Central memory CD4-positive, alpha-beta T cell (primary cell): ENCODE results near the gene LCE3B.

ENCODE experiments used
- DNase-seq: peaks from one replicate; pipeline ENCODE4 v3.0.0; 2022

The LCE3B gene

DNA sequence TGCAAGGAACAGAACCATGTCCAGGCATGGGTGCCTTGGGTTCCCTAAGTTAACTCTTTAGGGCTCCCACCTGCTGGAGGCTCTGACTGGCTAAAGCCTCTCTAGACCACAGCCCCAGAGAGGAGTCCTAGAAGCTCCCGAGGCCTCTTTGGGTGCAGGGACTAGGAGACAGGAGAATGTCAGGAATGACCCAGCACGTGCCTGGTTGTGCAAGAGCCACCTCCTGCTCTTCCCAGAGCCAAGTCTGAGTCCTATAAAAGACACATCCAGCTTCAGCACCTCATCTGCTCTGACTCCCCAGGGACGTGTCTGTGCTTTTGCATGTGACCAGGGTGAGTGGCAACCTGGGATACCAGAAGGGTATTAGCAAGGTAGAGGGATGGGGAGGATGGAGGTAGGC is 49.5 kb downstream of the LCE3B start, which contains the start of gene LCE2D:
LCE2D (plus strand) TSS at position 283 of the 400 bp plus-strand sequence. CDS start 726 bp downstream, outside the sequence.
- no peak for DNase-seq
